Measurements from ENCODE around the gene PAMR1.
A peak's percentile ranks its signal among the peaks of the same experiment; 100 is the strongest.
"Not testable (repeated sequence)": the region's sequence is repeated elsewhere in the genome, so short reads cannot be mapped to it uniquely, and the experiment has no call there.

The PAMR1 gene, protein sequence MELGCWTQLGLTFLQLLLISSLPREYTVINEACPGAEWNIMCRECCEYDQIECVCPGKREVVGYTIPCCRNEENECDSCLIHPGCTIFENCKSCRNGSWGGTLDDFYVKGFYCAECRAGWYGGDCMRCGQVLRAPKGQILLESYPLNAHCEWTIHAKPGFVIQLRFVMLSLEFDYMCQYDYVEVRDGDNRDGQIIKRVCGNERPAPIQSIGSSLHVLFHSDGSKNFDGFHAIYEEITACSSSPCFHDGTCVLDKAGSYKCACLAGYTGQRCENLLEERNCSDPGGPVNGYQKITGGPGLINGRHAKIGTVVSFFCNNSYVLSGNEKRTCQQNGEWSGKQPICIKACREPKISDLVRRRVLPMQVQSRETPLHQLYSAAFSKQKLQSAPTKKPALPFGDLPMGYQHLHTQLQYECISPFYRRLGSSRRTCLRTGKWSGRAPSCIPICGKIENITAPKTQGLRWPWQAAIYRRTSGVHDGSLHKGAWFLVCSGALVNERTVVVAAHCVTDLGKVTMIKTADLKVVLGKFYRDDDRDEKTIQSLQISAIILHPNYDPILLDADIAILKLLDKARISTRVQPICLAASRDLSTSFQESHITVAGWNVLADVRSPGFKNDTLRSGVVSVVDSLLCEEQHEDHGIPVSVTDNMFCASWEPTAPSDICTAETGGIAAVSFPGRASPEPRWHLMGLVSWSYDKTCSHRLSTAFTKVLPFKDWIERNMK

GRCh38 chr11:35525501-35526175 lies at the start of gene PAMR1:
TSS of gene PAMR1 (minus strand) at chr11:35525616. CDS start at chr11:35525585, 31 bp downstream.
- DNase-seq (ENCODE audit: low spot score), result peak; percentile 28

- DNase-seq (ENCODE audit: low spot score), result no peak
Measured at GRCh38 chr11:35571696-35572095, 46.3 kb upstream of the PAMR1 start.

DNA sequence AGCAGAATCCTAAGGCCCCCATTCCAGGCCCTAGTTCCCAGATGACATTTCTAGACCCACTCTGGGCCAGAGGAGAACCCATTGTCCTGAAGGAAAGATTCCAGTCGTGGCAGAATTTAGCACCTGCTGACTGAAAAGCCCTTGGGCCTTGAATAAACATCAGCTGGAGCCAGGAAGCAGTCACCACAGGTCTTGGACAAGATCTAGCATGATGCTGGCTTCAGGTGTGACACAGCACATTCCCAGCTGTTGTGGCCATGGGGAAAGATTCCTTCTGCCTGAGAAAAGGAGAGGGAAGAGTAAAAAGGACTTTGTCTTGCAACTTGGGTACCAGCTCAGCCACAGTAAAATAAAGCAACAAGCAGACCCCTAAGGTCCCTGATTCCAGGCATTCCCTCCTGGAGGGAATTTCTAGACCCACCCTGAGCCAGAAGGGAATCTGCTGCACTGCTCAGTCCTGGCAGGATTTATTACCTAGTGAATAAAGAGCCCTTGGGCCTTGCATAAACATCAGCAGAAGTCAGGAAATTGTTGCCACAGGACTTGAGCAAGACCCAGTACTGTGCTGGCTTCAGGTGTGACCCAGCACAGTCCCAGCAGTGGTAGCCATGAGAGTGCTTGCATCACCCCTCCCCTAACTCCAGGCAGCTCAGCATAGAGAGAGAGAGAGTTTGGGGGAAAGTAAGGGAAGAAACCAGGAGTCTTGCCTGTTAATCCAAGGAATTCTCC lies 42.5 kb upstream of the PAMR1 start:
- peak; percentile 39 for DNase-seq (ENCODE audit: low spot score)

- DNase-seq (ENCODE audit: low spot score), result no peak
Measured at GRCh38 chr11:35566885-35567284, 41.5 kb upstream of the PAMR1 start.

- no peak for DNase-seq (ENCODE audit: low spot score)
Measured at GRCh38 chr11:35566181-35566580, 40.8 kb upstream of the PAMR1 start.

DNA sequence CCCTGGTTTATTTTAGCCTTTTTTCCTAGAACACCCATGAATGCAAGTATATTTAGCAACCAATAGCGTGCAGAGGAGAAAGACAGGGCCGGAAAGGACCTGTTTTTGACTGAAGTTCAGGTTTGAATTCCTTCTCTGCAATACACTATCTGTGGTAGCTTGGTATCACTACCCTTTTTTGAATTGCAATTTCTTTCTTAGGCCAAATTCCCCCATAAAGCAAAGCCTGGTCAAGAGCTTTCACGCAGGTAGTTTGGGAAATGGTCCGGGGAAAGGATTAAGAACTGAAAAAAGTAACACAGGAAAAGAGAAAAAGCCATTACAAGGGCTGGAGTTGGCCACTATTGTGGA lies 38.8 kb upstream of the PAMR1 start:
- no peak for DNase-seq (ENCODE audit: low spot score)

- no peak for DNase-seq (ENCODE audit: low spot score)
Measured at GRCh38 chr11:35563484-35564244, 38.2 kb upstream of the PAMR1 start.

DNA sequence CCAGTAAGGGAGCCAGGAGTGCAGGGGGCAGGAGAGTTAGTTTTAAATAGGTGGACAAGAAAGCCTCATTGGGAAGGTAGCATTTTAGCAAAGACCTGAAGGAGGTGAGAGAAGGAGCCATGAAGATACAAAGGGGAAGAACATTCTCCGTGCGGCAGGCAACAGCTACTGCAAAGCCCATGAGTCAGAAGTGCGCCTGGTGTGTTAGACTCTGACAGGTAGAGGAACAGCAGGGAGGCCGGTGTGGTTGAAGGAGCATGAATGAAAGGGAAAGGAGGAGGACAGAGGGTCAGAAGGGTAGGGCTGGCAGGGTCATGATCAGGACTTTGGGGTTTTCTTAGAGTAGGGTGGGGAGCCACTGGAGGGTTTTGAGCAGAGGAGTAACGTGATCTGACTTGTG lies 34.5 kb upstream of the PAMR1 start:
- no peak for DNase-seq (ENCODE audit: low spot score)

GRCh38 chr11:35558513-35558912 lies 33.1 kb upstream of the PAMR1 start:
- no peak for DNase-seq (ENCODE audit: low spot score)

DNA sequence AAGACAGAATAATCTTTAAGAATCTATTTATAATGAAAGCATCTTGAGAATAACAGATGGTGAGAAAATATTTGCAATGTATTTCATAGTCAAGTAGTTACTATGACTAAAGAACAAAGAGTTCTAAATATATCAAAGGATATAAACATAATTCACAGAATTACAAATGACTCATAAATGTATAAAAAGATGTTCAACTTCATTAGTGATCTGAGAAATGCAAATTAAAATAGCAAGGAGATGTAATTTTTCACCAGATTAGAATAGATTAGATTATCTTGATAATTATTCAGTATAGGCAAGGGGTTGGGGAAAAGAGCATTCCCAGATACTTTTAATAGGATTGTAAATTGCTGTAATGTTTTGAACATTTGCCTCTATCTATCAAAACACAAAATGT lies 30.1 kb upstream of the PAMR1 start:
- DNase-seq (ENCODE audit: low spot score), result no peak

DNA sequence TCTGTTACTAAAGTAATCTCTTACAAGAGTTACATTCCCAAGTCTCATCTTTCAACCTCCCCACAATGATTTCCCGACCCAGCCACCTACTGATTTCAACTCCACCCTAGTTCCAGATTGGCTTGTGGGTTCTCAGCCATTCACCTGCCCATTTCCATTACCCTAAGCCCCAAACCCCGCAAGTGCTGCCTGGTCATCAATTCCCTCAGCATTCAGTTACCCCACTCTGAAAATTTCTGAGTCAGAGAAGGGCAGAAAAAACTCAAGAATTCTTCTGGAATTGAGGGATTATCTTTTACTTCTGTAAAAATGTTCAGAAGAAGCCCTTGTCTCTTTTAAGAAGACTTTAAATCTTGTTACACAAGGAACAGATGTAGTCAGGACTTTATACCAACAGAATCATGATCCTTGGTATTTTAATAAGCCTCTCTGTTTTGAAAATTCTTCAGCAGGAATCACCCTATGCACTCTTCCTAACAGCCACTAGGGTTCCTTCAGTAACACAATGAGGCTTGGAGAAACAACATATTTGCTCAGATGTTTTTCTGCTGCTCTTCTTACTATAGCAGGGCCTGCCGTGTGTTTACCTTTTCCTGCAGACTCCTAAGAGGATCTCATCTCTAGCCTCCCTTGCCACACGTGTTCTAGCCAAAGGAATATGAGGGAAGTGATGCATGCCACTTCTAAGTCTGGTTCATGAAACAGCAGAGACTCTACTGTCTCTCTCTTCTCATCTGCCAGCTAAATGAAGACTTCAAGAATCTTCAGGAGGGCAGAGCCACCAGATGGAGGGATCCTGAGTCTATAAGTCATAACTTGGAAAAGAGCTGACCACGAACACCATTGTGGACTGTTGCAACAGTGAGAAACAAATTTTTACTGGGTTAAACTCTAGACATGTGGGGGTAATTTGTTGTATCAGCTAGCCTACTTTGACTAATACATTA lies 29.3 kb upstream of the PAMR1 start:
- DNase-seq (ENCODE audit: low spot score), result no peak

DNA sequence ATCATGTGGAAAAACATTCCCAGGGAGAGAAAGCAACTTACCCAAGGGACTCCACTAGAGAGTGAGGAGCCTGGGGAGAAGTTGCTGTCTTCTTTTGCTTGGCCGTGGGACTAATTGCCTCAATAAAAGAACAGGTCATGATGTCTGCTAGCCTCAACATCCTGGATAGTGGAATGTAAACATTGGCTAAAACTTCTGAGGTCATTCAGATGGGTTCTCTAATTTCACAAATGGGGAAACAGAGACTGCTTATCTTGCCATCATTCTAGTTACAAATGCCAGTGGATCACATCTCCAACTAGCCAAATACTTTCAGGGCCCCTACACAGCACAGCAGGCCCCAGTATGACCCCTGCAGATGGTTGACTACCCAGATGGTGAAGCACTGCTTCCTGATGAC lies 28.4 kb upstream of the PAMR1 start:
- DNase-seq (ENCODE audit: low spot score), result no peak

DNA sequence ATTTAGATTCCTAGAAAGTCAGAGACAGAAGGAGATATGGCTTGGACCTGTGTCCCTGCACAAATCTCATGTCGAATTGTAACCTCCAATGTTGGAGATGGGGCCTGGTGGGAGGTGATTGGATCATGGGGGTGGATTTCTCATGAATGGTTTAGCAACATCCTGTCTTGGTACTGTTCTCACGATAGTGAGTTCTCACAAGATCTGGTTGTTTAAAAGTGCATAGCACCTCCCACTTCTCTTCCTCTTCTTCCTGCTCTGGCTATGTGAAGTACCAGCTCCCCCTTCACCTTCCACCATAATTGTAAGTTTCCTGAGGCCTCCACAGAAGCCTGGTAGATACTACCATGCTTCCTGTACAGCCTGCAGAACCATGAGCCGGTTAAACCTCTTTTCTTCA lies 27.6 kb upstream of the PAMR1 start:
- no peak for DNase-seq (ENCODE audit: low spot score)

DNA sequence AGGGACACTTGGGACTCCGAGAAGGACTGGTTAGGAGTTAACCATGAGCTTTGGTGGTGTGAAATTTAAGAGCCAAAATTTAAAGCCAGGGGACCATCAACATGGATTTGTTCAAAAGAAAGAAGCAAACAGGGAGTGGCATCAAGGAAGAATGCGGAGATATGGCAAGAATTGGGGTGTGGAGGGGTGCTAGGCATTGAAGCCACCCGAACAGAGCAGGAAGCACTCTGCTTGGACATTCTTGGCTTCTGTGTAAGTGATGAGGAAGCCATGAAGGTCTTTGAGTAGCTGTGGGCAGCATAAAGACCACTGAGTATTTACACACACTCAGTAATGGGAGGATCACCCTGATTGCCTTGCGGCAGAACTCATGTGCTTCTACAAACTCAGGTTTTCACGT lies 27.2 kb upstream of the PAMR1 start:
- DNase-seq (ENCODE audit: low spot score), result no peak

- DNase-seq (ENCODE audit: low spot score), result no peak
Measured at GRCh38 chr11:35550374-35551036, 25.1 kb upstream of the PAMR1 start.

DNA sequence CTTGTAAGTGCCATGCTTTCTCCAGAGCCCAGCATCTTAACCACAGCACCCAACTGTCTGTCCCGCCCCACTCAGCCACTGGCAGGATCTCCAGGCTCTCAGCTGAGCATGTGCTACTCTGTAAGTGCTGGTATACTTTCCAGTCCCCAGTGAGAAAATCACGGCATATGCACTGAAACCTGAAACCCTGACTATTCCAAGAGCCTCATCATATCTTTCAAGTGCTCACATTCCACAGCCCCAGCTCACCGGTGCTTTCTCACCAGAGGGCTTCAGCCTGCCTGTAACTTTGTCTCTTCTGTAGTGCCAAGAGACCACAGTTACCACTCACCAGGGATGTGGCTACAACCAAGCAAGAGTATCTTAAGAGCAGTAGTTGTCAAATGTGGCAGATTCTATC lies 24.4 kb upstream of the PAMR1 start:
- DNase-seq (ENCODE audit: low spot score), result peak; percentile 87

DNA sequence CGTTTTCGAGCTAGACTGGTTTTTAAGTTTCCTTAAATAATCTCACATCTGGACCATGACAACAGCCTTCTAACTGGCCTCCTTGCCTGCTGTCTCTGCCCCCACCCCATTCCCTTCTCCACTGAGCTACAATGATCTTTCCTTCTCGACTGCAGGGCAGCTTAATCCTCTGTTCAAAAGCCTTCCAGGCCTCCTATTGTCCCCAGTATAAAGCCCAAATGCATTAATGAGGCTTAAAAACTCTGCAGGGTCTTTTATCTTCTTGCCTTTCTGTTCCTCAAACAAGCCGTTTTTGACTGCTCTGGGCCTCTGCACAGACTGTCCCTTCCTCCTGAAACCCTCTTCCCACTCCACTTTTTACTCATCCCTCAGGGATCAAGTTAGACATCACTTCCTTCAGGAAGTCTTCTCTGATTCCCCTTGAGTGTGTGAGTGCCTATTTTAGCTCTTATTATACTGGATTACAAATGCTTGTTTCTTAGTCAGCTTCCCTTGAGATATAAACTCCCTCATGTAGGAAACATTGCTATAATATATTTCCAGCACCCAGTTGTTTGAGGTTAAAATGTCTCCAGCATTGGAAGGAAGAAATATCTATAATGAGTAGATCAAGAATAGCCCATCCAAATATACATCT lies 23.6 kb upstream of the PAMR1 start:
- no peak for DNase-seq (ENCODE audit: low spot score)

DNA sequence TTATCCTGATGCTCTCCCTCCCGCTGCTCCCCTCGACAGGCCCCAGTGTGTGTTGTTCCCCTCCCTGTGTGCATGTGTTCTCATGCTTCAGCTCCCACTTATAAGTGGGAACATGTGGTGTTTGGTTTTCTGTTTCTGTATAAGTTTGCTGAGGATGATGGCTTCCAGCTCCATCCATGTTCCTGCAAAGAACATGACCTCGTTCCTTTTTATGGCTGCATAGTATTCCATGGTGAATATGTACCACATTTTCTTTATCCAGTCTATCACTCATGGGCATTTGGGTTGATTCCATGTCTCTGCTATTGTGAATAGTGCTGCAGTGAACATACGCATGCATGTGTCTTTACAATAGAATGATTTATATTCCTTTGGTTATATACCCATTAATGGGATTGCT lies 22.6 kb upstream of the PAMR1 start:
- DNase-seq (ENCODE audit: low spot score), result not testable (repeated sequence)

GRCh38 chr11:35546317-35546716 lies 20.9 kb upstream of the PAMR1 start:
- DNase-seq (ENCODE audit: low spot score), result no peak

Data from kidney tubule cell (primary cell).